ENCODE data around the gene JSRP1. TPM values are rescaled to one million over a fixed set of nuclear protein-coding genes. Genes with fewer than 3 reads are reported as not detected.

Gene JSRP1
- polyA plus RNA-seq, 1 of the 3 experiments (the other 2 are of a cell fraction), result 0.76 TPM

GRCh38 chr19:2213799-2214198, 42.4 kb downstream of the JSRP1 start:
- no peak overlapping the region for H3K9ac ChIP-seq
- H3K79me2 ChIP-seq (ENCODE audit: insufficient read depth), result no peaks in the 10 kb centered on the region
- no peaks in the 10 kb centered on the region for H3K27me3 ChIP-seq (ENCODE audit: insufficient read depth)
- DNase-seq, result no peak
- no peaks in the 10 kb centered on the region for H3K4me1 ChIP-seq (ENCODE audit: control insufficient read depth in 1 of 2, insufficient read depth in 2 of 2, low read depth in 1 of 2, low read length in 1 of 2)
- no peak overlapping the region for H3K4me3 ChIP-seq (ENCODE audit: low read depth in 2 of 2, low read length in 1 of 2)
- 89% methylated on average over 10 of the region's 26 CpGs for WGBS (ENCODE audit: low lambda C conversion rate)
- ChIA-PET CTCF (interaction anchor here (0.9 to 1.3 kb wide), 3 partner anchors 17 to 82 kb away, joined by 3 to 4 read pairs (median 4); no protein-coding TSS in a partner anchor), POLR2A (no interaction called here)
- H3K9me3 ChIP-seq, result no peaks in the 10 kb centered on the region
- H4K20me1 ChIP-seq (ENCODE audit: insufficient read depth), result no peaks in the 10 kb centered on the region
- peaks cover 4 to 82% of the 10 kb centered on the region in 2 experiments for H3K36me3 ChIP-seq (replicated peaks in 1 of 2; ENCODE audit: control insufficient read depth in 1 of 2, insufficient read depth in 2 of 2, low read length in 1 of 2)
- H3K4me2 ChIP-seq, result no peak overlapping the region
- TF ChIP-seq YY1 (IDR thresholded peaks at IDR 0.05; ENCODE audit: low read depth) (no peak), FOXJ3 (CRISPR knock-in tag; IDR thresholded peaks at IDR 0.05) (no peak), USF1 (IDR thresholded peaks at IDR 0.05; ENCODE audit: borderline replicate concordance, low read depth) (no peak), RAD21 (IDR thresholded peaks at IDR 0.05; ENCODE audit: low read length) (no peak), MXI1 (IDR thresholded peaks at IDR 0.05; ENCODE audit: low read depth, low read length) (no peak), EZH2phosphoT487 (IDR thresholded peaks at IDR 0.05; ENCODE audit: borderline replicate concordance, low read depth) (no peak), TAF1 (IDR thresholded peaks at IDR 0.05; ENCODE audit: borderline replicate concordance, low read depth, low read length) (no peak), MEF2A (IDR thresholded peaks at IDR 0.05; ENCODE audit: borderline replicate concordance, low read depth) (no peak), JUND (IDR thresholded peaks at IDR 0.05) (no peak), GABPA (IDR thresholded peaks at IDR 0.05; ENCODE audit: low read depth) (no peak), ELF1 (IDR thresholded peaks at IDR 0.05) (no peak), SMC3 (IDR thresholded peaks at IDR 0.05; ENCODE audit: low read depth, low read length) (no peak), GATA2 (CRISPR knock-in tag; IDR thresholded peaks at IDR 0.05) (no peak), FOXM1 (IDR thresholded peaks at IDR 0.05; ENCODE audit: low read depth) (no peak), EP300 (IDR thresholded peaks at IDR 0.05; ENCODE audit: borderline replicate concordance in 1 of 2, low read depth in 1 of 2, low read length in 1 of 2) (no peak), CTCF (IDR thresholded peaks at IDR 0.05) (no peak)
- TF ChIP-seq, protein P1, sequence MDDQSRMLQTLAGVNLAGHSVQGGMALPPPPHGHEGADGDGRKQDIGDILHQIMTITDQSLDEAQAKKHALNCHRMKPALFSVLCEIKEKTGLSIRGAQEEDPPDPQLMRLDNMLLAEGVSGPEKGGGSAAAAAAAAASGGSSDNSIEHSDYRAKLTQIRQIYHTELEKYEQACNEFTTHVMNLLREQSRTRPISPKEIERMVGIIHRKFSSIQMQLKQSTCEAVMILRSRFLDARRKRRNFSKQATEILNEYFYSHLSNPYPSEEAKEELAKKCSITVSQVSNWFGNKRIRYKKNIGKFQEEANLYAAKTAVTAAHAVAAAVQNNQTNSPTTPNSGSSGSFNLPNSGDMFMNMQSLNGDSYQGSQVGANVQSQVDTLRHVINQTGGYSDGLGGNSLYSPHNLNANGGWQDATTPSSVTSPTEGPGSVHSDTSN (IDR thresholded peaks at IDR 0.05), result no peak
- no peaks in the 10 kb centered on the region for H3F3A ChIP-seq (replicated peaks; ENCODE audit: insufficient read depth)
- no peak overlapping the region for H3K27ac ChIP-seq (ENCODE audit: low read depth in 2 of 2, low read length in 1 of 2)
- H3K9me2 ChIP-seq, result no peaks in the 10 kb centered on the region
- no peak overlapping the region for H2AFZ ChIP-seq (ENCODE audit: low read depth)
